Naive thymus-derived CD4-positive, alpha-beta T cell (primary cell): Measurements from ENCODE around the gene SPOP. TPM values are rescaled to one million over a fixed set of nuclear protein-coding genes. Genes with fewer than 3 reads are reported as not detected.
"Not testable (repeated sequence)": the region's sequence is repeated elsewhere in the genome, so short reads cannot be mapped to it uniquely, and the experiment has no call there.

ENCODE experiments used
- ATAC-seq: fragments of 150-1000 bp; cut with Tn5 transposase; 2 replicates; pipeline ENCODE4 v1.10.0; 2021; ENCODE audit warnings: mild to moderate bottlenecking, moderate library complexity
- CTCF ChIA-PET: fragments of 350-600 bp; sonication (Branson Sonifier 250); formaldehyde crosslinking; loops from one replicate; lab custom pipeline; 2021; ENCODE audit warnings: antibody characterized with exemption; lab: Charles Lee
- POLR2A ChIA-PET: fragments of 350-600 bp; sonication (Branson Sonifier 250); formaldehyde crosslinking; loops from one replicate; lab custom pipeline; 2021; ENCODE audit warnings: antibody characterized with exemption, inconsistent platforms; lab: Charles Lee
- DNase-seq, 9 donors: peaks; one replicate each; pipeline versions ENCODE4 v3.0.0 to v3.0.0-alpha.2; 2020 to 2022; ENCODE audit warnings: mixed read lengths in 1 of 9
- H3K27ac ChIP-seq: one replicate; pipeline ENCODE4 v1.7.0; 2013; ENCODE audit warnings: mild to moderate bottlenecking, low read depth, low read length, moderate library complexity
- H3K27me3 ChIP-seq, 2 donors: one replicate each; pipeline ENCODE4 v1.7.0; 2013; ENCODE audit warnings: low read length in 2 of 2, mild to moderate bottlenecking in 2 of 2, moderate library complexity in 2 of 2; ENCODE audit not compliant: control insufficient read depth in 2 of 2, insufficient read depth in 2 of 2
- H3K36me3 ChIP-seq, 3 experiments: 1 replicate in 2 of 3; 2 replicates in 1 of 3; pipeline ENCODE4 v1.7.0; 2013; ENCODE audit warnings: low read length in 3 of 3, mild to moderate bottlenecking in 3 of 3, moderate library complexity in 1 of 3; ENCODE audit not compliant: insufficient read depth in 3 of 3, control insufficient read depth in 2 of 3
- H3K4me1 ChIP-seq, 2 donors: one replicate each; pipeline ENCODE4 v1.7.0; 2013; ENCODE audit warnings: low read length in 2 of 2, mild to moderate bottlenecking in 2 of 2, moderate library complexity in 1 of 2; ENCODE audit not compliant: control insufficient read depth in 2 of 2, insufficient read depth in 2 of 2
- H3K4me3 ChIP-seq: 2 replicates; pipeline ENCODE4 v1.7.0; 2013; ENCODE audit warnings: mild to moderate bottlenecking, low read length
- H3K9me3 ChIP-seq, 3 experiments: 1 replicate in 2 of 3; 2 replicates in 1 of 3; pipeline ENCODE4 v1.7.0; 2013; ENCODE audit warnings: low read length in 3 of 3; ENCODE audit not compliant: control insufficient read depth in 2 of 3
- H3K27ac Mint-ChIP-seq, 9 donors: one replicate each; pipeline ENCODE4 v1.8.0; 2020 to 2022; ENCODE audit warnings: mixed read lengths in 9 of 9, mild to moderate bottlenecking in 8 of 9, moderate library complexity in 5 of 9, inconsistent platforms in 2 of 9
- H3K27me3 Mint-ChIP-seq, 5 donors: one replicate each; pipeline ENCODE4 v1.8.0; 2021 to 2022; ENCODE audit warnings: mixed read lengths in 5 of 5, mild to moderate bottlenecking in 1 of 5
- H3K36me3 Mint-ChIP-seq, 5 donors: one replicate each; pipeline ENCODE4 v1.8.0; 2020 to 2022; ENCODE audit warnings: mixed read lengths in 5 of 5, mild to moderate bottlenecking in 3 of 5, inconsistent platforms in 1 of 5
- H3K4me1 Mint-ChIP-seq, 7 donors: one replicate each; pipeline ENCODE4 v1.8.0; 2020 to 2022; ENCODE audit warnings: mixed read lengths in 7 of 7, mild to moderate bottlenecking in 3 of 7, inconsistent platforms in 1 of 7
- H3K4me3 Mint-ChIP-seq, 10 donors: one replicate each; pipeline ENCODE4 v1.8.0; 2020 to 2022; ENCODE audit warnings: mild to moderate bottlenecking in 10 of 10, mixed read lengths in 10 of 10, moderate library complexity in 6 of 10, inconsistent platforms in 2 of 10
- H3K9me3 Mint-ChIP-seq, 11 donors: one replicate each; pipeline ENCODE4 v1.8.0; 2020 to 2022; ENCODE audit warnings: mixed read lengths in 11 of 11, mild to moderate bottlenecking in 4 of 11, inconsistent platforms in 1 of 11, moderate library complexity in 1 of 11
- intact Hi-C, 2 donors: fragments of 100-400 bp; cut with micrococcal nuclease; formaldehyde crosslinking; loops; one replicate each; pipeline ENCODE4 v1.15.1; 2023
- polyA plus RNA-seq, 2 donors: library from polyadenylated mRNA; unstranded; fragments of 300-500 nt; fragmentation: Illumina TruSeq; gene quantifications; one replicate each; pipeline ENCODE4 v1.2.3, GENCODE V29; 2021
- total RNA-seq, 6 experiments: library from RNA in 5 of 6; stranded (reverse) in 5 of 6; gene quantifications; 1 replicate in 5 of 6; 2 replicates in 1 of 6; pipeline ENCODE4 v1.2.3 and lab custom pipeline; 2021 to 2026

Gene SPOP
- total and polyA plus RNA-seq, 7 experiments from 2014 or later, result 59.6 to 151 (median 81.2) TPM

DNA sequence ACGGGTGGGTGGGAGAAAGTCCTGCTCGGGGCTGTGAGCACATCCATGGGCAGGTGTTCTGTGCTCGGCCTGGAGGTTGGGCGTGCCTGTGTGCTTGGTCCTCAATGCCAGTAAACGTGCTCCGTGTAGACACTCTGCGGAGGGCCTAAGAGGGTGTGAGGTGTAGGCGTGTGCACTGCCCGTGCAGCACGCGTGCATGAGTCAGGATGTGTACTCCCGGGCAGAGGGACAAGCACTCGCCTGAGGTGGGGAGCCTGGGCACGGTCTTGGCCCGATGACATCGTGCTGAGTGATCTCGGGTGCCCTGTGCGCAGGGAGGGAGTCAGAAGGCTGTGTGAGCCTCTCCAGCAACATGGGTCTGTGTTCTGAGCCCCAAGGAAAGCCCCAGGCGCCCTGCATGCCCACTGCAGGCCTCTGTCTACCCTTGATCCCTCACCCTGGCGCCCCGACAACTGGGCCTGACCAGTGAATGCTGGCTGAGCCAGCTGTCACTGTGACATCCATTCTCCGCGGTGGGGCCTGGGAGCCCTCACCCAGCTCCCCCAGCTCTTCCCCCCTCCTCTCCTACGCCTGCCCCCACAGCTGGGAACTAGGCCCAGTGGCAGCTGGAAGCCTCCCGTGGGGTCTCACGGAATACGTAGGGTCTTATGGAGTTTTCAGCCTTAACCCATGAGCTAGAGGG lies 125.7 kb downstream of the SPOP start:
- H3K9me3 Mint-ChIP-seq, result no peaks in the 10 kb centered on the region
- no peak overlapping the region for H3K27ac ChIP-seq
- peaks cover 0 to 3% of the 10 kb centered on the region in 2 donors for H3K4me1 ChIP-seq
- ATAC-seq (no peak), DNase-seq (no peak)
- POLR2A ChIA-PET, result no interaction called here
- H3K27me3 Mint-ChIP-seq, result peaks cover 0 to 7% (median 0%) of the 10 kb centered on the region in 5 donors
- H3K36me3 ChIP-seq, result no peaks in the 10 kb centered on the region
- H3K4me3 ChIP-seq, result no peak overlapping the region
- intact Hi-C loops, result loop anchor here in 1 of 2 donors (10.0 kb wide), 1 partner anchor 237 kb away; no protein-coding TSS in a partner anchor
- H3K27ac Mint-ChIP-seq, result no peak overlapping the region
- H3K4me3 Mint-ChIP-seq, result no peak overlapping the region
- no peaks in the 10 kb centered on the region for H3K9me3 ChIP-seq
- peaks cover under 1 to 8% (median 5%) of the 10 kb centered on the region in 7 donors for H3K4me1 Mint-ChIP-seq
- H3K27me3 ChIP-seq, result no peaks in the 10 kb centered on the region
- H3K36me3 Mint-ChIP-seq, result no peaks in the 10 kb centered on the region
- CTCF ChIA-PET, result no interaction called here

DNA sequence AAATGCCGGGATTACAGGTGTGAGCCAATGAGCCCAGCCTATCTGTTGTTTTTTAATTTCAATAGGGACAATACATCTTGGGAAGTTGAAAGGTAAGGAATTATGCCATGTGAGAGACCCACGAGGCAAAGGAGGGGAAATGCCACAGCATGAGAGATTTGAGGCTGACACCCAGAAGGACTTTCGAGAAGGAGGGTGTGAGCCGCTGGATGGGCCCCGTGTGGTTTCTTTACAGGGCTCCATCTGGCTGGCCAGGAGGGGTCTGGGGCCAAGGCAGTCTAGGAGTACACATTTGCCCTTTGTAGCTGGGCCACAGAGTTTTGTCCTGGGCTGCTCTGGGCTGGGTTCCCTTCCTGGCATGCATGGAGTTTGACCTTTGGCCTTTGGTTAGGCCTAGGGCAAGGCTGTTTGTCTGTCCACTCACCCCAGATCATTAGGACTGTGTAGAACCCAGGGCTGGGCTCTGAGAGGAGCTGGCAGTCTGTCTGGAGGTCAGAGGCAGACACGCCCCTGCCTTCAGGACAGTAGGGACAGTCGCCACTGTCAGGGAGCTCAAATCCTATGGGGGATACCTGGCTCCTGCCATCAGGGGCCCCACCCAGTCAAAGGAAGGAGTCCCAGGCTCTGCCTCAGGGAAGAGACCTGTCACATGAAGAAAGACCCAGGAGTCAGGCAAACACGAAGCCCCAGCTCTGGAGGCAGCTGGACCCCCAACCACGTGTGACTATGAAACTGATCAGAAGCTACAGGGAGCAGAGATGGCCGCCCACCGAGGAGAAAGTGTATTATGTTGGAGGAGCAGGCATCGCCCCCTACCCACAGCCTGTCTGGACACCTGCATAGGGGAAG lies 126.5 kb downstream of the SPOP start:
- Histone ChIP-seq H3K27ac (no peak overlapping the region), H3K27me3 (no peaks in the 10 kb centered on the region), H3K4me1 (peaks cover 0 to 3% of the 10 kb centered on the region in 2 donors), H3K4me3 (no peak overlapping the region), H3K36me3 (no peaks in the 10 kb centered on the region), H3K9me3 (no peaks in the 10 kb centered on the region)
- no peak overlapping the region for H3K27ac Mint-ChIP-seq
- no peaks in the 10 kb centered on the region for H3K9me3 Mint-ChIP-seq
- no peaks in the 10 kb centered on the region for H3K36me3 Mint-ChIP-seq
- H3K4me1 Mint-ChIP-seq, result peaks cover 0 to 7% (median 0%) of the 10 kb centered on the region in 7 donors
- DNase-seq, result no peak
- H3K4me3 Mint-ChIP-seq, result no peak overlapping the region
- no peak for ATAC-seq
- intact Hi-C loops, result loop anchor here in 1 of 2 donors (10.0 kb wide), 1 partner anchor 237 kb away; no protein-coding TSS in a partner anchor
- ChIA-PET CTCF (no interaction called here), POLR2A (no interaction called here)
- peaks cover 0 to 10% (median 0%) of the 10 kb centered on the region in 5 donors for H3K27me3 Mint-ChIP-seq

DNA sequence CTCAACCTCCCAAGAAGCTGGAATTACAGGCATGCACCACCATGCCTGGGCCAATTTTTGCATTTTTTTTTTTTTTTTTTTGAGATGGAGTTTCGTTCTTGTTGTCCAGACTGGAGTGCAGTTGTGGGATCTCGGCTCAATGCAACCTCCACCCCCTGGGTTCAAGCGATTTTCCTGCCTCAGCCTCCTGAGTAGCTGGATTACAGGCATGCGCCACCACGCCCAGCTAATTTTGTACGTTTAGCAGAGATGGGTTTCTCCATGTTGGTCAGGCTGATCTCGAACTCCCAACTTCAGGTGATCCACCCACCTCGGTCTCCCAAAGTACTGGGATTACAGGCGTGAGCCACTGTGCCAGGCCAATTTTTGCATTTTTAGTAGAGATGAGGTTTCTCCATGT lies 127.1 kb downstream of the SPOP start:
- H3K9me3 ChIP-seq, H3K9me3 Mint-ChIP-seq, H3K36me3 ChIP-seq, DNase-seq, H3K36me3 Mint-ChIP-seq, H3K4me1 Mint-ChIP-seq, H3K4me1 ChIP-seq, ATAC-seq, H3K4me3 ChIP-seq, H3K4me3 Mint-ChIP-seq, POLR2A ChIA-PET, CTCF ChIA-PET, H3K27ac ChIP-seq, H3K27me3 Mint-ChIP-seq, H3K27me3 ChIP-seq, H3K27ac Mint-ChIP-seq: not testable (repeated sequence)
- intact Hi-C loops, result loop anchor here in 1 of 2 donors (10.0 kb wide), 1 partner anchor 236 kb away; no protein-coding TSS in a partner anchor

DNA sequence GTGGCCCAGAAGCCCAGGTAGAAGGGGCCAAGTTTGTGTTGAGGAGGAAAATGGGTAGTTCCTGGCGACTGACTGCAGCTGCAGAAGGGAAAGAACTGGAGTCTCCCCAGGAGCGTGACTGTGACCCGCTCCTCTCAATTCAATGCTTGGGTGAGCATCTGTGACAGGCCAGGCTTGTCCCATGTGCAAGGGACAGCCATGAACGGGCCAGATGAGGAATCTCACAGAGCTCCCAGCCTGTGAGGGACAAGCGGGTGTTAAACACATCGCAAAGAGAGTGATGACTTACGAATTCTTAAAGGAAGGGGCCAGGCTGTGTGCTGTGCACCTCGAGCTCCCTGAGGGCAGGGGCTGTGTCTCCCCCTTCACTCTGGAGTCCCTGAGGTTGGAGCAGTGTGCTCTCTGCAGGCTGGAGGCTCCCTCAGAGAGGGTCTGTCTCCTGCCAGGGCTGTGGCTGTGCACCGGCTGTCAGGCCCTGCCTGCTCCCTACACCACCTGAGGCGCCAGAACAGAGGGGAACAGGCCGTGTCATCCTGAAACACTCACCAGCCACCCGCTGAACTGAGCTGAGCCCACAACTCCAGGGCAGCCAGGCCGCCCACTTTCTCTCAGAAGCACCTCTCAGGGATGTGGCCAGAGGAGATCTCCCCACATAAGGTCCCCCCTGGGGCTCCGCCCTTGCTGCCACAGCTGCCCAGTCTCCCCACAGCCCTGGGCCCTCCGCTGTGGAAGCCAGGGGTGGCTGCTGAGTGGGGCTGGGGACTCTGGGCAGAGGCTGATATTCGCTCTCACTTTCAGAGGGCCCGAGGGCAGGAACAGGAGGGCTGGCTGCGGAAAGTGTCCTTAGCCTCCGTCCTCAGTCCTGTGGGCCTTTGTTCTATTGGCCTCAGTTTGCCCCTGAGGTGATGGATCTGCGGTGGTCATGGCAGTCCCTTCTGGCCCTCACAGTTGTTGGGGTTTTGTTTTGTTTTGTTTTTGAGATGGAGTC lies 127.9 kb downstream of the SPOP start:
- Histone ChIP-seq H3K4me3 (no peak overlapping the region), H3K9me3 (no peaks in the 10 kb centered on the region), H3K27ac (no peak overlapping the region), H3K4me1 (no peaks in the 10 kb centered on the region), H3K27me3 (no peaks in the 10 kb centered on the region), H3K36me3 (no peaks in the 10 kb centered on the region)
- Mint-ChIP-seq H3K27me3 (peaks cover 0 to 10% (median 0%) of the 10 kb centered on the region in 5 donors), H3K27ac (no peak overlapping the region), H3K4me1 (peaks cover 0 to 3% (median 0%) of the 10 kb centered on the region in 7 donors), H3K4me3 (no peak overlapping the region), H3K9me3 (no peaks in the 10 kb centered on the region), H3K36me3 (no peaks in the 10 kb centered on the region)
- ChIA-PET POLR2A (no interaction called here), CTCF (no interaction called here)
- no peak for ATAC-seq
- DNase-seq, result no peak
- intact Hi-C loops, result loop anchor here in 1 of 2 donors (10.0 kb wide), 1 partner anchor 235 kb away; no protein-coding TSS in a partner anchor

DNA sequence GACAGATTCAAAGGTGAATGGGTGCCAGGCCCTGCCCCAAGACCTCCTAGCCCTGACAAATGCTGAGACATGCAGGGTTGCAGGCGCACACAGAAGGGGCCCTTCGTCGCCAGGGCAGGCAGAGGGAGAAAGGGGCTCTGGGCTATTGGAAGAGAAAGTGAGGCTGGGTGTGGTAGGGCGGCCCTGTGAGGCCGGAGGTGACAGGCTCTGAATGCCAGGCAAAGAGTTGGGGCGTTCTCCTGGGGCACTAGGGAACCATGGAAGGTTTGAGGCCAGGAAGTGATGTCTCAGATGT lies 128.6 kb downstream of the SPOP start:
- Histone ChIP-seq H3K9me3 (no peaks in the 10 kb centered on the region), H3K27ac (no peak overlapping the region), H3K4me3 (no peak overlapping the region), H3K36me3 (no peaks in the 10 kb centered on the region), H3K4me1 (no peaks in the 10 kb centered on the region), H3K27me3 (no peaks in the 10 kb centered on the region)
- ChIA-PET CTCF (no interaction called here), POLR2A (no interaction called here)
- no peaks in the 10 kb centered on the region for H3K36me3 Mint-ChIP-seq
- ATAC-seq (no peak), DNase-seq (no peak)
- intact Hi-C loops, result no loop called here
- H3K4me1 Mint-ChIP-seq, result peaks cover 0 to 3% (median 0%) of the 10 kb centered on the region in 7 donors
- no peak overlapping the region for H3K4me3 Mint-ChIP-seq
- H3K9me3 Mint-ChIP-seq, result peaks cover 0 to under 1% (median 0%) of the 10 kb centered on the region in 11 donors
- H3K27me3 Mint-ChIP-seq, result peaks cover 0 to 10% (median 0%) of the 10 kb centered on the region in 5 donors
- no peak overlapping the region for H3K27ac Mint-ChIP-seq
